NCI-H1048 (cell line): ENCODE results near the gene TBATA.

Experiments
- DNase-seq: peaks from one replicate; lab custom pipeline; 2025; lab: John Stamatoyannopoulos, UW

The TBATA gene

GRCh38 chr10:70743879-70744278 is 41.3 kb downstream of the TBATA start:
- no peak for DNase-seq

GRCh38 chr10:70743430-70743788 is 41.8 kb downstream of the TBATA start:
- DNase-seq: no peak

GRCh38 chr10:70742537-70743429 is 42.4 kb downstream of the TBATA start:
- DNase-seq: no peak

DNA sequence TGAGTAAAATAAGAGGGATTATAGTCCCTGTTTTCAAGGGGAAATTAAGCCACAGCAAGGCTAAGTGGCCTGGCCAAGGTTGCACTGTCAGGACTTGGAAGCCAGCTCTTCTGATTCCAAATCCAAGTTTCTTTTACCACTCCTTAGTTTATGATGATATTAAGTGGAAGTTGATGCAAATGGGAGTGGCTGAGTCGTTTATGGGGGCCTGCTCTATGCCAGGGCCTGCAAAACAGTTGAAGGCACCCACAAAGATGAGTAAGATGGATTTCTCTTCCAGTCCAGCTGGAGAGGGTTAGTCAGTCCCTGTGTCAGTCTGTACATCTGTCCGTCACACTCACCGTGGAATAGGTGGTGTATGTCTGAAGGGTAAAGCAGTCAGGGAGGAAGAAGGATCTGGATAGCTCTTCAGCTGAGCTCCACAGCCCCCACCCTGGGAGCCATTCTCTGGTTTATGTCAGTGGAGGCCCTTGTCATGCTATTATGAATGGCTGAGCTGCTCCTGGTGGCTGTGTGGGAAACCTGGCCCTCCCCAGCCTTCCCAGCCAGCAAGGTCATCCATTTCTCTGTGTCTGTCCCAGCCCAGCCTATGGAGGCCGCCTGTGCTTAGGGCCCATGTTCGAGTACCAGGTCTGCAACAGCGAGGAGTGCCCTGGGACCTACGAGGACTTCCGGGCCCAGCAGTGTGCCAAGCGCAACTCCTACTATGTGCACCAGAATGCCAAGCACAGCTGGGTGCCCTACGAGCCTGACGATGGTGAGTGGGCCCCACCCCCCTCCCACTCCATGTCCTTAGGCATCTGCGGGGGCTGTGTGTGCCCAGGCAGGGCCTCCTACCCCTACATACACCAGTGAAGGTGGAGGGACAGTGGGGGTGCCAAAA is 44.5 kb downstream of the TBATA start:
- no peak for DNase-seq

DNA sequence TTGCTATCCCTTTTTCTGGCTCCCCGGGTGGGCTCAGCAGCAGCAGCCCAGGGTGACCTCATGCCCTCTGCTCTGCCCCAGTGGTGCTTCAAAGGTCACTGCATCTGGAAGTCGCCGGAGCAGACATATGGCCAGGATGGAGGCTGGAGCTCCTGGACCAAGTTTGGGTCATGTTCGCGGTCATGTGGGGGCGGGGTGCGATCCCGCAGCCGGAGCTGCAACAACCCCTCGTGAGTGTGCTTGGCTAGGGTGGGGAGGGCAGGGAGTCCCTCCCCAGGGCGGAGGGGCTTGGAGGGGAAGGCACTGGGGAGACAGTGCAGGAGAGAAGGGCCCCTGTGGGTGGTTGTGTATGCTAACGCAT is 46.4 kb downstream of the TBATA start:
- DNase-seq: no peak

- no peak for DNase-seq
Observed at GRCh38 chr10:70738006-70738760, 47.0 kb downstream of the TBATA start.

DNA sequence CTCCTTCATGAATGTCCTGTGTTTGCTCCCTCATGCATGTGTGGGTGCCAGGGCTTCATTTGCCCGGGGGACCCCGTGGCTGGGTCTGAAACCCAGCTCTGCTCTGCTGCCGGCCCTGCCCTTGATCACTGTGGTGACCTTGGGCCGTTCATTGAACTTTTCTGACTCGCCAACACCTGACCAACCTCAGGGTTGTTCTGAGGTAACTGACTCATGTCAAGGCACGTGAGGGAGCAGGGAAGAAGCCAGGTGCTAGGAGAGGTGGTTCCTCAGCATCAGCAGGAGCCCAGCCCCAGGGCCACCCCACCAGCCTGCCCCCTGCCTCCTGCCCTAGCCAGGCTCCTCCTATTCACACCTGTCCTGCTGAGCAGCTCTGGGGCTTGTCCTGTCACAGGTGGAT is 47.9 kb downstream of the TBATA start:
- DNase-seq: no peak

DNA sequence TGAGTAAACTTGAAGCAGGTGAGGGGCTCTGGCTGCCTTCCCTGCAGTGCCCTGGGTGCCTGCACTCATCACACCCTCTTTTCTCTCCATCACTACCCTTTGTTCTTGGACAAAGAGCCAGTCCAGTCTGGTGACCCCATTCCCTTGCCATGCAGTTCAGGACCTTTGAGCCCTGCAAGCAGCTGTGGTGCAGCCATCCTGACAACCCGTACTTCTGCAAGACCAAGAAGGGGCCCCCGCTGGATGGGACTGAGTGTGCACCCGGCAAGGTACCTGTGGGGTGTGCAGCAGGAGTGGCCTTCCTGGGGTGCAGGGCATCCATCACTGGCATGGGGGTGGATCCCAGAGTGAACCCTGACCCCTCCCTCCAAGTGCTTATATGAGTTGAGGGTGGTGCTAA is 48.7 kb downstream of the TBATA start:
- no peak for DNase-seq

GRCh38 chr10:70735161-70735560 is 50.0 kb downstream of the TBATA start:
- no peak for DNase-seq

GRCh38 chr10:70733051-70733450 is 52.1 kb downstream of the TBATA start:
- no peak for DNase-seq

DNA sequence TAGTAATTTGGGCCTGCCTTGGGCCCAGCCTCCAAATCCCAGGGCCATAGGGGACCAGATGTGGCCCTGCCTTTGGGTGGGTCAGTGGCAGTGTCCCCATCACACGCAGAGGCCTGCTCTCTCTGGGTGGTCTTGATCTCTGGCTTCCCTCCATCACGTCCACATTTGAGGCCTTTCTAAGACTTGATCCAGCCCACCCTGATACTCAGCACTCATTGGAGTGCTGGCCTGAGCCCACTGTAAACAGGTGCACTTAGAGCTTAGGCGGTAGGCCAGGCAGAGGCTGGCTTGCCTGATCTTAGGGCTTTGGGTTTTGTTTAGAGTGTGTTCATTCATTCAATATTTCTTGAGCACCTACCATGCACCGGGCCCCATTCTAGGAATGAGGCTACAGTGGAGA is 52.6 kb downstream of the TBATA start:
- DNase-seq: no peak

DNA sequence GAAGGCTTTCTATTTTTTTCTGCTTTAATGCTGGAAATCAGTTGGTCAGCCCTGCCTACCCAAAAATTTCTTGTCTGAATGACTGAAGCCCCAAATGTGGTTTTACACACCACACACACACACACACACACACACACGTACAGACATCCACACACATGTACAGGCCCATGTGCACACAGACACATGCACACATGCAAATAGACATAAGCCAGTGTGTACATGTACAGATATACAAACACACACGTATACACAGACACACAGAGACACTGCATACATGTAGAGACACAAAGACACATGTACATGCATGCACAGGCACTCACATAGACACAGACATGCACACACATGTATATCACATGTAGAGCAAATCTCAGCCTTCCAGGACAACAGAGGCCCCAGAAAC is 54.2 kb downstream of the TBATA start:
- DNase-seq: no peak

- no peak for DNase-seq
Observed at GRCh38 chr10:70729763-70730357, 55.3 kb downstream of the TBATA start.

DNA sequence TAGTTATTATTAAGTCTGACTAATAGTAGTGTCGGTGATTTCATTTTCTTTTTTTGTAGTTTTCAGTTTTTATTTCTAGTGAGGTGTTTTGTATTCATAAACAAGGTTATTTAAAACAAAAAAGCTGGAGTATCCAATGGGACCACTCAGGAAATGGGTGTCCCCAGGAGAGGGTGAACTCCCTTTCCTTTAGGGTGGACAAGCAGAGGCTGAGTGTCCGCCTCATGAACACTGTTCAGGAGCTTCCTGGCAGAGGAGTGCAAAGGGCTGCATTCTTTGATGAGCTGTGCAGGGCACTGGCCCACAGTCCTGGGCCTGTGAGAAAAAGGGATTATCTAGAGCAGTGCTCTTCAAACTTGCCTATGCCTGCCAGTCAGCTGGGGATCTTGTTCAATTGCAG is 56.8 kb downstream of the TBATA start:
- no peak for DNase-seq

- DNase-seq: no peak
Observed at GRCh38 chr10:70726909-70727495, 58.2 kb downstream of the TBATA start.

DNA sequence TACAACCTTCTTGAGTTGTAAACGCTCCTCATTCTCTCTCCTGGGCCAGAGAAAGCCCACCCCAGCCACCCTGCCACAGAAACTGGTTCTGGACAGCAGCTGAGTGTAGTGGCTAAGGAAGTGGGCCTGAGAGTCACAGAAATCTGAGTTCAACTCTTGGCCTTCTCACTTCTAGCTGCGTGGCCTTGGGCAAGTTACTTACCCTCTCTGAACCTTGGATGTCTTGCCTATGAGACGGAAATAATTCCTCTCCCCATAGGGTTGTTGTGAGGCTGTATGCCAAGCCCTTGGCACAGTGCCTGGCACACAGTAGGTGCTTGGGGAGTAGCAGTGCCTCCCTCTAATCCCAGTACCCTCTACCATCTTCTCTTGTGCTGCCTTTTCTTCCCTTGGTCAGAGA is 61.4 kb downstream of the TBATA start:
- no peak for DNase-seq

- DNase-seq: no peak
Observed at GRCh38 chr10:70722820-70723424, 62.3 kb downstream of the TBATA start.
